ENCODE measurements around the gene THRSP. TPM values are rescaled to one million over a fixed set of nuclear protein-coding genes. Genes with fewer than 3 reads are reported as not detected.

Gene THRSP
- total and polyA plus RNA-seq, 2 of the 4 experiments (the other 2 are of a cell fraction) = not detected

GRCh38 chr11:78030429-78031325, 33.0 kb upstream of the THRSP start:
- Histone ChIP-seq H4K8ac (ENCODE audit: low read depth in 2 of 2, low read length in 2 of 2) (peak overlapping the region in 1 of 2 experiments; percentile 43; a peak in 1 of 4 replicates), H2BK20ac (ENCODE audit: low read depth, low read length) (no peak overlapping the region), H3K79me1 (ENCODE audit: low read depth in 1 of 2, low read length in 2 of 2) (no peaks in the 10 kb centered on the region), H3K4me2 (ENCODE audit: low read depth, low read length) (no peak overlapping the region), H2AFZ (replicated peaks; ENCODE audit: low read length, poor library complexity) (peak overlapping the region; percentile 67), H4K91ac (ENCODE audit: insufficient read depth, low read depth, low read length) (no peak overlapping the region), H2BK5ac (ENCODE audit: low read depth, low read length, poor library complexity, severe bottlenecking) (no peak overlapping the region), H3K23ac (ENCODE audit: low read depth, low read length) (no peak overlapping the region), H3K4me3 (ENCODE audit: insufficient read depth, low read depth, low read length) (no peak overlapping the region), H2AK9ac (replicated peaks; ENCODE audit: low read depth, low read length, poor library complexity) (peak overlapping the region; percentile 53), H3K14ac (replicated peaks; ENCODE audit: low read depth, low read length) (no peak overlapping the region), H3K9ac (ENCODE audit: low read depth, low read length) (no peak overlapping the region), H3K18ac (ENCODE audit: low read depth, low read length) (no peak overlapping the region), H3K56ac (ENCODE audit: extremely low read depth, insufficient read depth, low read length) (no peak overlapping the region), H3K27ac (ENCODE audit: insufficient read depth, low read length) (no peak overlapping the region), H3K27me3 (ENCODE audit: control insufficient read depth, insufficient read depth, low read length) (no peaks in the 10 kb centered on the region), H3K9me3 (ENCODE audit: control insufficient read depth, insufficient read depth, low read length) (no peaks in the 10 kb centered on the region), H2BK120ac (ENCODE audit: low read depth, low read length) (no peak overlapping the region), H3K36me3 (ENCODE audit: control insufficient read depth, insufficient read depth, low read length) (no peaks in the 10 kb centered on the region), H3K4me1 (ENCODE audit: control insufficient read depth, insufficient read depth, low read length) (peaks cover 3% of the 10 kb centered on the region; the same call in 1 of the 2 replicates), H4K5ac (ENCODE audit: low read depth, low read length) (no peak overlapping the region), H2BK15ac (ENCODE audit: low read depth, low read length) (no peak overlapping the region), H4K20me1 (ENCODE audit: insufficient read depth, low read length) (no peaks in the 10 kb centered on the region), H2AK5ac (ENCODE audit: low read depth, low read length) (peak overlapping the region; percentile 30; the same call in 1 of the 2 replicates), H3K4ac (ENCODE audit: low read depth, low read length) (peak overlapping the region; percentile 22; the same call in 1 of the 2 replicates), H3K9me1 (ENCODE audit: insufficient read depth, low read length) (no peaks in the 10 kb centered on the region; the same call in 1 of the 2 replicates)
- ChIA-PET POLR2A (ENCODE audit: unreplicated experiment) (interaction anchor here (1.0 kb wide), 1 partner anchor 9 kb away, joined by 3 read pairs; no protein-coding TSS in a partner anchor), CTCF (interaction anchor here (0.6 kb wide), 1 partner anchor 58 kb away, joined by 3 read pairs; no protein-coding TSS in a partner anchor)
- dilution Hi-C loops (cut with HindIII; ENCODE audit: low sequenced_read_pairs, unreplicated experiment) (no loop called here), in situ Hi-C loops (cut with MboI; ENCODE audit: low sequenced_read_pairs) (no loop called here), intact Hi-C loops (cut with micrococcal nuclease) (no loop called here)
- no TSS peak for BruUV-seq (replicated peaks)
- ATAC-seq (ENCODE audit: low read depth) (peak; percentile 83), DNase-seq (peak; percentile 50)
- 7% methylated on average over 2 of the region's 7 CpGs; no CpG with 5 or more reads in 1 of the 2 experiments for WGBS, 2 experiments (ENCODE audit: extremely low coverage in 2 of 2, insufficient read length in 1 of 2)
- TF ChIP-seq RFX5 (IDR thresholded peaks at IDR 0.05; ENCODE audit: low read depth, low read length) = no peak
- no peak for TF ChIP-seq BHLHE40 (IDR thresholded peaks at IDR 0.05; ENCODE audit: low read depth, low read length)
- TF ChIP-seq RAD21 (IDR thresholded peaks at IDR 0.05; ENCODE audit: low read length) = no peak

Data from IMR-90 (cell line).